Measurements from ENCODE around the gene WHRN.
A peak's percentile ranks its signal among the peaks of the same experiment; 100 is the strongest.

WHRN gene

DNA sequence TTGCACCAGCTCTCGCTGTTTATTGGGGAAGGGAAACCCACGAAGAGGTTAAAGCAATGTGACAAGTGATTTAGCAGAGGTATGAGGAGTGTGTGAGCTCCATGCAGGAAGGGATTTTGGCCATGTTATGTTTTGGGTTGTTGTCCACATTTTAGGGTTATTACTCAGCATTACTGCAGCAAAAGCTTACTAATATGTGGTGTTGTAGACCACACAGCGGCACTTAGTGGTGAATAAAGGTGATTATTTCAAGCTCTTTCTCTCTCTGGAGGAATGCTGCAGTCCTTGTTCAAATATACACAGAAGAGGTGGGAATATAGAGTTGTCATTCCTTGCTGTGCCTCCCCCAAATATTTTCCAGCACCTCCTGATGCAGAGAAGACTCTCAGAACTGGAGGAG, 87.8 kb downstream of the WHRN start:
- no peak for DNase-seq (ENCODE audit: low spot score)

DNA sequence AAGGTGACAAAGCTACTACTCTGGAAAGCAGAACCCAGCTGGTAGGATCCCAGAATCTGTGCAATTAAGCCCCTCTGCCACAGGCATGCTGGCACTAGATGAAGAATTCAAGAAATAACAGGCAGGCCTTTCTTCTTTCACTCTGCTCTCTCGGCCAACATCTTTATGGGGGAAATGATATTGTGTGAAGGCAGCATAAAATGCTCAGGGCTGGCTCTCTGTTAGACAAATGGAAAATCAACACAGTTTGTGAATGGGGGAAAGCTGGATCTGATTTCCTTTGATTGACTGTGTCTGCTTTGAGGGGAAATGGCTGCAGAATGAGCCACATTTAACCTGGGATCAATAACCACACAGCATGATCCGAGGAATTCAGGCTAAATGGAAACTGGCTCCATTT, 88.4 kb downstream of the WHRN start:
- no peak for DNase-seq (ENCODE audit: low spot score)

DNA sequence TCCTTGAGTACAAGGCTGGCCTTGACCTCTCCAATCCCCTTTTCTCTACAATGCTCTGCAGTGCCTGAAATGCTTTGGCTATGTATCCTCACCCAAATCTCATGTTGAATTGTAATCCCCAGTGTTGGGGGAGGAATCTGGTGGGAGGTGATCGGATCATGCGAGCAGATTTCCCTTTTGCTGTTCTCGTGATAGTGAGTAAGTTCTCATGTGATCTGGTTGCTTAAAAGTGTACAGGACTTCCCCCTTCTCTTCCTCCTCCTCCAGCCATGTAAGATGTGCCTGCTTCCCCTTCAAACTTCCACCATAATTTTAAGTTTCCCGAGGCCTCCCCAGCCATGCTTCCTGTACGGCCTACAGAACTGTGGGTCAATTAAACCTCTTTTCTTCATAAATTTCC, 89.0 kb downstream of the WHRN start:
- DNase-seq (ENCODE audit: low spot score): no peak

DNA sequence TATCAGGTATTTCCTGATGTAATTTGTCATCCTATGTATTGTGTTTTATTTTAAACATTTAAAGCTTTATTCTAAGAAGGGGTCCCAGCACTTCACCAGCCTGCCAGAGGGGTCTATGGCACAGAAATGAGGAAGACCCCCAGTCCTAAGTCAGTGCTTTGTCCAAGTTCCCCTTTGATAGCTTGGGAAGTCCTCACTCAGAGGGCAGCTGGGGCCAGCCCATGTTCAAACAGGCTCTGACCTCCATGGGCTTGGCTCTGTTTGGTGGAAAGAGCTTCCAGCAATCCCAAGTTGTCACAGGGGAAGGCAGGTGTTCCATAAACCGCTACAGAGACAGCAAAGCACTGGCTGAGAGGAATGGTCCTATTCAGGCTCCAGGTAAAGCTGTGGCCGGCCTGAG, 90.9 kb downstream of the WHRN start:
- DNase-seq (ENCODE audit: low spot score): no peak

DNA sequence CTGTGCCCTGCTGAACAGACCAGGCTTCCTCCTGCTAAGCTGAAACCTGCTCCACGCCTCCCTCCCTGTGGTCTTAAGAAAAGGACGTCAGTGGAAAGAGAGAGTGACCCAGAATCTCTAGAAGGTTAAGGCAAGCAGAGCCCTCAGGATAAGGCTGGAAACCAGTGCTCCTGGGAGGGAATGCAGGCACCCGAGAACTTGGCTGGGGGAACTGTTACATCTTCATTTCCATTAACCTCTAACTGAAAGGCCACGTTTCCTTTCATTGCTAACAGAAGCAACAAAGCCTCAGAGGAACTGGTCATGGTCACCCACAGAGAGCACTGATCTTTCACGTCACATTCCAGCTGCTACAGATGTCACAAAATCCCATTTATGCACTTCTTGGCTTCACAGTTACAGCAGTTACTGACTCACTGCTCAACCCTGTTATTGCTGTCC, 91.4 kb downstream of the WHRN start:
- DNase-seq (ENCODE audit: low spot score): no peak

DNA sequence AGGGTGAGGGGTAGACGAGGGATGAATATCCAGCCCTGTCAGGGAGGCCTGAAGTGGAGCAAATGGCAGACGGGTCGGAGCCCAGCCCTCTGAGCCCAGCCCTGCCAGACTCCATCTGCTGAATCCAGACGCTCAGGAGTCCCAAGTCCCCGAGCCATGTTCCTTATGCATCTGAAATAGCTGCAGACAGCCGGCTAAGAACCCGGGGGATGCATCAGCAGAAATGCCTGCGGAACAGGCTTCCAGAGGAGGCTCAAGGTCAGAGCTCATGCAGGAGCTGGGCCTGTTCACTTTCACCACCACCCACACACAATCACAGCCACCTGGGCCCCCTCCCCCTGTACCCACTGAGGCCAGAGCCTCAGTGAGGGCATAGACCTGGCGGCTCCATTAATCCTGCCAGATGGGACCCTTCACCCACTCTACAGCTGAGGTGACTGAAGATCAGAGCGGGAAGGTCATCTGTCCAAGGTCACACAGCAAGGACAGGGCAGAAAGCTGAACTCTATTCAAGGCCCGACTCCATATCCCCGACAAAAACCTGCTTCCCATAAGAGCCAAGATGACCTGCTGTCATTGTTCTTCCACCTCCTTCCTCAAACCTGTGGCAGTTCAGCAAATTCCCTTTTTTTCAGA, 93.1 kb downstream of the WHRN start:
- DNase-seq (ENCODE audit: low spot score): no peak

DNA sequence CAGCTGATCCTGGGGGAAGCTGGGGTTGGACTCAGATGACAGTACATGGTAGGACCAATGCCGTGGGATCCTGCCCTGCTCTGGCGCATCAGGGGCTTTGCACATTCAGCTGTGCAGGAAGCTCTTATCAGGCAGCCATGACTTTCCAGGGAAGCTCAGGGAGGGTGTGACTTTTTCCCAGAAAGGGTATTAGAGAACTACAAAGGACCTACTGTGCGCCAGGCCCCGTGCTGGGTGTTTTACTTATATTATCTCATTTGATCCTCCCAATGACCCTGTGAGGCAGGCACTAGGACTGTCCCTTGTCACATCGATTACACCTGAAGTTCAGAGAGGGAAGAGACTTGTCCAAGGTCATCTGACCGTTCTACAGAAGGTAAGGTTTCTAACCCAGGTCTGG, 93.8 kb downstream of the WHRN start:
- no peak for DNase-seq (ENCODE audit: low spot score)

DNA sequence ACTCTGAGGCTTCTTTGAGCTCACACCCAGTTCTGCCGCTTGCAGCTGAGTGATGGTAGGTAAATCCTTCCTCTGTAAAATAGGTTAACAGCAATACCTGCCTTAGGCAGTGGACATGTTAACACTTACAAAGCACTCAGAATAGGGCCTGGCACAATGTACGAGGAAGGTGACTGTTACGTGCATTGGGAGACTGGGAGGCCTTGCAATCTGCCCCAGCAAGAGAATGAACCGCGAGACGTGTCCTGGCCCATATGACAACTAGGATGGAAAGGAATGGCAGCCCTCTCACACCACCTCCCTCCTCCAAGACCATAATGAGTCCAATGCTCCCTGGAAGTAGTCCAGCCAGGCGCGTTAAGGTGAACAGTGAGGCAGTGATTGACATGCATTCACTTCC, 94.4 kb downstream of the WHRN start:
- no peak for DNase-seq (ENCODE audit: low spot score)

DNA sequence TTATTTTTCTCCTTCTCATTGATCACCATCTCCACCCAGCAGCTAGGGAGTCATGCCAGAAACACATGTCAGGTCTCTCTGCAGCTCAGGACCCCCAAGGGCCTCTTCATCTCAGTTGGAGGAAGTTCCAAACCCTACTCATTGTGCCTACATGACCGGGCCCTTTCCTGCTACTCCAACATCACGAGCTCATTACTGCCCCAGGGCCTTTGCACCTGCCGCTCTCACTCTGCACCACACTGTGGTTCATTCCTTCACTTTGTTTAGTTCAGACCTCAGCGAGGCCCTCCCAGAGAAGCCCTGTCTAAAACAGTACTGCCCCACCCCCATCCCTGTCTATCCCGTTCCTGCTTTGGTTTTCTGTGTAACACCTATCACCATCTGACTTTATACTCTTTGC, 95.4 kb downstream of the WHRN start:
- no peak for DNase-seq (ENCODE audit: low spot score)

DNA sequence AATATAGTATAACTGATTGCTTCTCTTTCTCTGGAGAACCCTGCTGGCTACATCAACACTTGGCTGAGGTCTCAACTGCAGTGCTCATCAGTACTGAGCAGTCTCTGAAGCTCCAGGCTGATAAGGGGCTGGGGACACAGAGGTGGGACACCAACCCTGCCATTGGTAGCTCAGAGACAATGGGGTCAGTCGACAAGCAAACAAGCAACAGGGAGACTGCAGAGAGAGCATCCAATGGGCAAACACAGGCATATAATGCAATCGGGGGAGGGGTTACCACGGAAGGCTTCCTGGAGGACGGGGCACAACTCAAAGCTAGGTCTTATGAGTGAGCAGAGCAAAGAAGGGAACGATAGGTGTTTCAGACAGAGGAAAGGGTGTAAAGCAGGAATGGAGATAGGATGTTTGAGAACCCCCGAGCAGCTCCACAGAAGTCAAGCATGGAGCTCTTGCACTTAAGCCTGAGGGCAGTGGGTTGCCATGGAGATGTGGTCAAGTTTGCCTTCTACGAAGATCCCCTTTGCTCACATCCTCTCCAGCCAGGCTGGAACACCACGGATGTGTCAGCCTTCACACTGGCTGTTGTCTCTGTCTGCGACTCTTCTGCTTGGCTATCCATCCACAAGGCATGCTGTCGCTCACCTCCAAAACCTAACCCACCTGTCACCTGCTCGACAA, 96.0 kb downstream of the WHRN start:
- no peak for DNase-seq (ENCODE audit: low spot score)

DNA sequence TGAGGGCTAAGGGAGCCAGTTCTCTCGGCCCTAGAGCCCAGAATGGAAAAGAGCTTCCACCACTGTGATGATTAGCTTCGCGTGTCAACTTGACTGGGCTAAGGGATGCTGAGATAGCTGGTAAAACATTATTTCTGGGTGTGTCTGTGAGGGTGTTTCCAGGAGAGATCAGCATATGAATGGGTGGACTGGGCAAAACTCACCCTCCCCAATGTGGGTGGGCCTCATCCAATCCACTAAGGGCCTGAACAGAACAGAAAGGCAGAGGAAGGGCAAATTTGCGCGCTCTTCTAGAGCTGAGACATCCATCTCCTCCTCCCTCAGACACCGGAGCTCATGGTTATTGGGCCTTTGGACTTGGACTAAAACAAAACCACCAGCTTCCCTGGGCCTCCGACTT, 96.6 kb downstream of the WHRN start:
- DNase-seq (ENCODE audit: low spot score): no peak

DNA sequence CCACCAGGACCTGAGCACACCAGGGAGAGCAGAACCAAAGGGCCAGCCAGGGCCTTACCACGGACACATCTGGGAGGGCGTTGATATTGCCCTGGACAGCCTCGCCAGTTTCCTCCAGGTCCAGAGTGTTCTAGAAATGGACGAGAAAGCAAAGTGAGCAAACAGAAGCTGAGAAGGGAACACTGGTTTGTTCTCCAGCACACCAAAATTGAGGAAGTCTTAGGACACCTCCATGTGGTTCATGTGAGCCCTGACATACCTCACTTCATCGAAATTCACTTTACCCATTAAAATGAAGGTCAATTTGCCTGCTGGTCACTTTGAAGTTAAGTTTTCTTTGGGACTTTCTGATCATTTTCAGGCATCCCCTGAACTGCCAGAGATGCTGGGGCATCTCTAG, 97.4 kb downstream of the WHRN start:
- no peak for DNase-seq (ENCODE audit: low spot score)

DNA sequence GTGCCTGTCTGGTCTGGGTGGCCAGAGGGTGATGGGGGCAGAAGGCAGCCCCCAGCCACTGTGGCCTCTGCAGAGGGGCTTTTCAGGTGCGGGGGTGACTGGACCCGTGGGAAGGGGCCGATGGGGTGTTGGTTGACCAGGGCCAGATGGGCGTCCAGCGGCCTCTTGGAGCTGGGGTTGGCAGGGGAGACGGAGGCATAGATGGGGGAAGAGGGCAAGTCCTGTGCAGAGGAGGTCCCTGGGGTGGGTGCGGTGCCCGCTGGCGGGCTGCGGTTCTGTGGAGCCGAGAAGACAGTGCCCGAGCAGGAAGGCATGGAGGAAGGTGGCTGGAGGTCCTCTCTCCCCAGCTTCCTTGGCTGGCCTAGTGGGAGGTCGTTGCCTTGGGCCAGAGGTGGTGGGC, 98.8 kb downstream of the WHRN start:
- no peak for DNase-seq (ENCODE audit: low spot score)

DNA sequence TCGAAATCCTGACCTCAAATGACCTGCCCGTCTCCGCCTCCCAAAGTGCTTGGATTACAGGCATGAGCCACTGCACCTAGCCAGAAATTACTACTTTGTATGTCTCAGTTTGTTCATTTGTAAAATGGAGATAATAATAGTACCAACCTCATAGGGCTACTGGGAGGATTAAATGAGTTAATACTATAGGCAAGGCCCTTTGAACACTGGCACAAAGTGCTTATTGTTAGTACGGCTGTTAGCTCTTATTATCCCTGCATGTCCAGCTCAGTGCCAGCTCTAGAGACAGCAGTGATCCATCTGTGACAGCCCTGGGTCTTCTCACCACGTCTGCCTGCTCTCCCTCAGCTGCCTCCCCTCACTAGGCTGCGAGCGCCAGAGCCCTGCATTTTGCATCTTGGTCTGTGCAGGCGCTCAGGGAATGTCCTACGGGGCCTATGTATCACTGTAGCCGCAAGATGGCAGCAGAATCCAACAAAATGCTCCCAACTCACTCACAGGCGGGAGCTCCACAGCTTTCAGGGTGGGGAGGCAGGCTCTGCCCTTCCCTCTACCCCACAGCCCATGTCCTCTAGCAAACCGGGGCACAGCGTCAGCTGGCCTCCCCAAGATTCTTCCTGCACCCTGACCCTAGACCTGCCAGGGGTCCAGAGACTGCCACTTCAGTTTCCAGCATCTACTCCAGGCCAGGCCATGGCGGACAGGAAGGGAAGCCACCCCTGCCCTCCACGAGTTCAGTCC, 99.8 kb downstream of the WHRN start:
- DNase-seq (ENCODE audit: low spot score): peak; percentile 95

DNA sequence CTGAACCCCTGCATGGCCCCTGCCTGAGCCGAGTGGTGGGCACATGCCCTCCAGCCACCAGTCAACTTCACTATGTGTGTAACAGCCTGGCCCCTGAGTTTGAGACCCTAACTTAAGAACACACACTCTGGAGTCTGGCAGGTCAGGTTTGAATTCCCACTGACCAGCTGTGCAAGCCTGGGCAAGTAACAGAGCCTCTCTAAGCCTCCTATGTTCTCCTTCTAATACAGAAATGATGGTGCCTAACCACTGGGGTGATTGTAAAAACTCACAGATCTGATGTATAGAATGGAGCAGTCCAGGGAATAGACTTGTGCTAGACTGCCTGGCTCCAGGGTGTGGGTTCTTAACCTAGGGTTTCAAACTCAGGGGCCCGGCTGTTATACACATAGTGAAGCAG, 100.7 kb downstream of the WHRN start:
- no peak for DNase-seq (ENCODE audit: low spot score)

DNA sequence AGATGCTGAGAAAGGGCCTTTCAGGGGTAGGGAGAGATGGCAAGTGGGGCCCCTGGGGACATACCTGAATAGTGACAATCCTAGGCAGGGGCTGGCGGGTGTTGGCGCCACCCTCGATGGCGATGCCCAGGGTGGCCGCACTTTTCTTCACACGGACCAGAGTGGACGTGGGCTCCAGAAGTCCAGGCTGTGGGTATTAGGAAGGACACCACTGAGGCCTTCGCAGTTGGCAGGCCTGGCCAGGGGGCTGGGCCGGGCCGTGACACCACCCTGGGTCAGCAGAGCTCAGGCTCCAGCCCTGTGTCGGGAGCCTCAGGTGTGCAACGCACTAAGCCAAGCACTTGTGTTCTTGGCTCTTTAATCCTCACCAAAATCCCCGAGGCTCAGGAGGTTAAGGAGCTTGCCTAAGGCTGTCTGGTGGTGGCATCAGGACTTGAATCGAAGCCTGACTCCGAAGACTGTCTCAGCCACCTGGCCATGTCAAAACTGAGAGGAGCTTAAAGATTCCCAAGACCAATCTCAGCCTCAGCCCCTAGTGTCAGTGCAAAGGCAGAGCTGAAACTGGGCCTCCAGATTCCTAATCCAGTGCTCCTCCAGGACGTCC, 102.0 kb downstream of the WHRN start:
- no peak for DNase-seq (ENCODE audit: low spot score)

DNA sequence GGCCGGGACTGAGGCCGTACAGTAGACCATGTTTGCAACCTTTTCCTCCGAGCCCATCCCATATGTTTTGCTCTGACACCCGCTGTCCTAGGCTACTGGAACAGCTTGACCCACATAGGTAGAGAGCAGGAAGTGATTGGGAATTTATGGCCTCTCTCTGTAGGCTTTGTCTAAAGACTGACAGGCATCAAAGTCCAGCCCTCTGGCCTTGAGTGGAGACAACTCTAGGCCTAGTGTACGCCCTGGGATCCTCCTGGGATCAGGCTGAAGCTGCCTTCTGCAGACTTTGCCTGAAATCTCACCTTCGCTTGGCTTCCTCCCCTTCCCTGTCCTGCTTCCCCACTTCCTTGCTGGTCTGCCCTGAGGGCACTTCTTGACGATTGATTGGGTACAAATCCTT, 103.9 kb downstream of the WHRN start:
- DNase-seq (ENCODE audit: low spot score): peak; percentile 67

DNA sequence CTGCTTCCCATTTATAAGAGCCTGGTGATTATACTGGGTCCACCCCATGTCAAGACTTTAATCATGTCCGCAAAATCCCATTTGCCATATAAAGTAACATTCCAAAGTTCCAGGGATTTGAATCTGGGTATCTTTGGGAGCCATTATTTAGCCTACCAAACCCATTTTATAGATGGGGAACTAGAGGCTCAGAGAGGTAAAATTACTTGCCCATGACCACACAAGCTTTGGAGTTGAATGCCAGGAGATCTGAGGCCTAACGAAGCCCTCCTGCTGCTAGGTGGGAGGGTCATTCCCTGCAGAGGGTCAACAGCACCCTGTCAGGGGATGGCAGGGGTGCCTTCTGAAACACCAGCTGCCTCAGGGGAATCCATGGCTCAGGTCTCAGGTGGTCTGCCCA, 104.5 kb downstream of the WHRN start:
- no peak for DNase-seq (ENCODE audit: low spot score)

DNA sequence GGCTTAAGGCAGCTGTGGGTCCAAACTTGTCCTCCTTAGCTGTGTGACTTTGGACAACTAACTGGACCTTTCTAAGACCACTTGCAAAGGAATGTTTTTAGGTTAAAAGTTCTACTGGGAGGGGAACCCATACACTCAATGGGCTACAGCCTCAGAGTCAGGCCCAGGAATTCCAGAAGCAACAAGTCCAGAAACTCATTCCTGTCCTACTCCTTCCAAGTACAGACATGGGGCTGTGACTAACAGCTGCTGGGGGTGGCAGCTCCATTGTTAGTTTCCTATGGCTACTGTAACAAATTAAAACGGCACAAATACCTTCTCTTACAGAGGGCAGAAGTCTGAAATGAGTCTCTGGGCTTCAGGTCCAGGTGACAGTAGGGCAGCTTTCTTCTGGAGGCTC, 105.1 kb downstream of the WHRN start:
- DNase-seq (ENCODE audit: low spot score): no peak

DNA sequence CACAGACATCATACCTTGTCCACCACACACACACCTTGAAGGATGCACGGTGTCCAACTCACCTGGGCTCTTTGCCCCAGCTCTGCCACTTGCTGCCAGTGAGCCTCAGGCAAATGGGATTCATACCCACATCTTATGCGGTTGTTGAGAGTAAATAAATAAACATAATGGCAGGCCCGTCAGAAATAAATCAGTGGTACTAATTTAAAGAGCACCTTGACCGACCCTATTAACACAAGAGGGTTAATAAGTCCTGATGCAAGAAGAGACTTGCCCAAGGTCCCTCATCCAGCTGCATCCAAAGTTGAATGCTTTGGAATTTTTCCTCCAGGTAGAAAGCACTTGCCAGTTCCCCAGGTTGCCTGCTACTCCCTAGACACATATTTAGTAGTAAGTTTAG, 105.9 kb downstream of the WHRN start:
- no peak for DNase-seq (ENCODE audit: low spot score)

DNA sequence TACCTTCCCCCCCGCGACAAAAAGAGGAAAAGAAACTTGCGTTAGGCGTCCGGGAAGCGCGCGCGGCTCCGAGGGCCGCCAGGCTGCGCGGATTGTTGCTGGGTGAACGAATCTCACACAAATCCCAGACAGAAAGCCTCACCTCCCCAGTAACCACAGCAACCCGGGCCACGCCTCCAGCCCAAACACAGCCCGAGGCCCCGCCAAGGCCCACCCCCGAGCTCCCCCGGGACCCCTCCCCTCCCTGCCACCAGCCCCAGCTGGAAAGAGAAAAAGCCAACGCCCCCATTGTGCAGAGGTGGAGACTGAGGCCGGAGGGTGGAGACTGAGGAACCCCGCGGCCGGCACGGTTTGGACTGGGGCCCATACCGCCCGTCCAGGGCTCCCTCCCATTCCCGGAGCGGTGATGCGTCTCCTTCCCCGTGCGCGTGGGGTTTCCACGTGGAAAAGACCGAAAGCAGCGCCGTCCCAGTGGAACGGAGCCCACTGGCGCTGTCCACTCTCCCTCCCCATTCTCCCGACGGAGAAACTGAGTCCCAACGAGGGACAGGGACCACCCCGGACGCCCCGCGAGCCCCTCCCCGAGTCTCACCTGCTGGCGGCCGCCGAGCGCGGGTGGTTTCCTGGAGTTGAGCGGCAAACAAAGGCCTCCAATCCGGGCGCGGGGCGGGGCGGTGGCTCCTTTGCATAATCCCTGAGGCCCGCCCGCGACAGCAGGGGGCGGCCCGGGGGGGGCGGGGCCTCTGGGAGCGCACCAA, 107.2 kb downstream of the WHRN start:
- DNase-seq (ENCODE audit: low spot score): peak; percentile 97

DNA sequence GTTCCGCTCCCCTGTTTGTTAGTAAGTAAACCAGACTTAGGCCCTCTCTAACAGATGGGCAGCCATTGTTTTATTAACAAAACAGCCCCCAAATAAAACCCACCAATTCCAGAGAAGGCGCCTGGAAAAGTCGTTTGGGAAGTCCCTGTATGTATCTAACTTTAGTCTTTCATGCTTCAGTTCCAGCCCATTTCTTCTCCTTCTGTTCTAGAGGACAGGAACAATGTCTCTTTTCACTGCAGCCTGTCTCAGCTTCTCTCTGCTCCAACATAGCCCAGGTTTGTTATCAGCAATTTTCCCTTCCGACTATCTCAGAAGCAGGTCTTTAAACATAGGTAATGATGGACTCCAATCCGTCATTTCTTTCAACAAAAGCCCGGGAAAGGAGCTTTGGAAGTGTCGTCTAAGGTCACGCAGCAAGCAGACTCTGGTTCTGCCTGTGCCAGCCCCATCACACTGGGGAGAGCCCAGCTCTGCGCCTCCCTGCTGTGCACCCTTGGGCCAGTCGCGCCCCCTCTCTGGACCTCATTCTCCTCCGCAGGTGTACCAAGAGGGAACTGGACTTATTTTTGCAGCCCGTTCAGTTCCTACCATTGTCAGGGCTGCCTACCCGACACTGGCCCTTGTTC, 107.9 kb downstream of the WHRN start:
- peak; percentile 38 for DNase-seq (ENCODE audit: low spot score)

Measured in HuH-7.5 (cell line).